ENCODE results near the gene KCNH2.

Gene KCNH2

DNA sequence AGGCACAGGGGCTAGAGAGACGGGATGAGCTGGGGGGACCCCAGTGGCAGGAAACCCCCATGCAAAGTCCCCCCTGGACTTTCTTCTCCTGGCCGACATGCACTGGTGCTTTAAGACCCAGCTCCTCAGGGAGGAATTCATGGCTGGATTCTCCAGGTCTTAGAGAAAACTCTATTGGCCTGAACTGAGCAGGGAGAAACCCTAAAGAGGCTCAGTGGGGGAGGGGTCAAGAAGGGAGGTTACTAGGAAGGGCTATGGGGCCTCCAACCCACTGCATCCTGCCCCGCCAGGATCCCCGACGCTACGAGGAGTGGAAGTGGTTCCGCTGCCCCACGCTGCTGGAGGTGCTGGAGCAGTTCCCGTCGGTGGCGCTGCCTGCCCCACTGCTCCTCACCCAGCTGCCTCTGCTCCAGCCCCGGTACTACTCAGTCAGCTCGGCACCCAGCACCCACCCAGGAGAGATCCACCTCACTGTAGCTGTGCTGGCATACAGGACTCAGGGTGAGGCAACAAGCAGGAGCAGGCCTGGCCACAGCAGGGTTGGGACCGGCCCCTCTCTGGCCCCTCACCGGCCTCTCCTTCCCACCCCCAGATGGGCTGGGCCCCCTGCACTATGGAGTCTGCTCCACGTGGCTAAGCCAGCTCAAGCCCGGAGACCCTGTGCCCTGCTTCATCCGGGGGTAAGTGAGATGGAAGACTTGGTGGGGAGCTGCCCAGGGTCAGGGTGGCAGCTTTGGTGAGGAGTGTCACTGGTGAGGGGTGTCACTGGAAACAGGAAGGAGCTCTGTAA is 32.4 kb upstream of the KCNH2 start:
- peak overlapping the region; percentile 3; the same call in 1 of the 2 replicates for H3K9ac ChIP-seq (ENCODE audit: low read depth, low read length)
- peak overlapping the region; percentile 27; the same call in 1 of the 2 replicates for H3K4me3 ChIP-seq (ENCODE audit: low read length)
- H3K27me3 ChIP-seq (ENCODE audit: insufficient read depth, low read length): peaks cover 12% of the 10 kb centered on the region
- no peaks in the 10 kb centered on the region for H3K36me3 ChIP-seq (ENCODE audit: insufficient read depth, low read depth, low read length)
- H3K9me3 ChIP-seq (ENCODE audit: insufficient read depth, low read depth, low read length): no peaks in the 10 kb centered on the region
- H3K27ac ChIP-seq (ENCODE audit: low read length): no peak overlapping the region
- H3K4me1 ChIP-seq (ENCODE audit: insufficient read depth, low read length): peaks cover 19% of the 10 kb centered on the region; the same call in 1 of the 2 replicates

DNA sequence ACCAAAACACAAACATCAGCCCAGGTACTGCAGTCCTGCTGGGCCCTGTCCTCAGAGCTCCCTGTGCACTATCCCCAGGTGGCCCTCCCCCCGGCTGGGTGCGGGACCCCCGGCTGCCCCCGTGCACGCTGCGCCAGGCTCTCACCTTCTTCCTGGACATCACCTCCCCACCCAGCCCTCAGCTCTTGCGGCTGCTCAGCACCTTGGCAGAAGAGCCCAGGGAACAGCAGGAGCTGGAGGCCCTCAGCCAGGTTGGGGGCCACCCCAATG is 31.9 kb upstream of the KCNH2 start:
- Histone ChIP-seq H3K9me3 (ENCODE audit: insufficient read depth, low read depth, low read length) (no peaks in the 10 kb centered on the region), H3K27me3 (ENCODE audit: insufficient read depth, low read length) (peaks cover 12% of the 10 kb centered on the region), H3K4me3 (ENCODE audit: low read length) (0 out of 2 replicates have a peak overlapping the region, but pooled peaks have one; percentile 27), H3K4me1 (ENCODE audit: insufficient read depth, low read length) (peaks cover 19% of the 10 kb centered on the region; the same call in 1 of the 2 replicates), H3K27ac (ENCODE audit: low read length) (no peak overlapping the region), H3K9ac (ENCODE audit: low read depth, low read length) (peak overlapping the region; percentile 3; the same call in 1 of the 2 replicates), H3K36me3 (ENCODE audit: insufficient read depth, low read depth, low read length) (no peaks in the 10 kb centered on the region)

DNA sequence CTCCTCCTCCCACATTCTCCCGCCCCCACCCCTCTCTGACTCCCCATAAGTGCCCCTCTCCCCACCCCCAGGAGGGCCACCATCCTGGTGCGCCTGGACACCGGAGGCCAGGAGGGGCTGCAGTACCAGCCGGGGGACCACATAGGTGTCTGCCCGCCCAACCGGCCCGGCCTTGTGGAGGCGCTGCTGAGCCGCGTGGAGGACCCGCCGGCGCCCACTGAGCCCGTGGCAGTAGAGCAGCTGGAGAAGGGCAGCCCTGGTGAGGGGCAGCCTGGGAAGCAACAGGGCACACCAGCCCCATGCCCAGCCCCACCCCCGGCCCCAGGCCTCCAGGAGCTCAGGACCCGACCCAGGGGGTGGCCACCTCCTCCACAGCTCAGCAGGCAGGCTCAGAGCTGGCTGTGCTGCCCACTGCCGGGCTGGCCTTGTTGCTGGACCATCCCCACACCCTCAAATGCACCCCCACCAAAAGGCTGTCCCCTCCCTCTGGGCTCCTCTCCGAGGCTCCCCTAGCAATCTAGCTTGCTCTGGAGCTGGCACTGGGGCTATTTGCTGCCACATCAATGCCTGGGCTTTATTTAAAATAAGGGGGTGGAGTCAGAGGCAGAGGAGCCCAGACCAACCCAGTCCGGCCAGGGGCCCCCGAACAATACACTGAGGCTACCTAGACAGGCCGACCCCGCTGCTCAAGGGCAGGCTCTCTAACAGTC is 31.4 kb upstream of the KCNH2 start:
- Histone ChIP-seq H3K27ac (ENCODE audit: low read length) (no peak overlapping the region), H3K4me1 (ENCODE audit: insufficient read depth, low read length) (peaks cover 19% of the 10 kb centered on the region; the same call in 1 of the 2 replicates), H3K36me3 (ENCODE audit: insufficient read depth, low read depth, low read length) (no peaks in the 10 kb centered on the region), H3K9ac (ENCODE audit: low read depth, low read length) (no peak overlapping the region; the same call in 1 of the 2 replicates), H3K9me3 (ENCODE audit: insufficient read depth, low read depth, low read length) (no peaks in the 10 kb centered on the region), H3K27me3 (ENCODE audit: insufficient read depth, low read length) (peaks cover 12% of the 10 kb centered on the region), H3K4me3 (ENCODE audit: low read length) (no peak overlapping the region)

DNA sequence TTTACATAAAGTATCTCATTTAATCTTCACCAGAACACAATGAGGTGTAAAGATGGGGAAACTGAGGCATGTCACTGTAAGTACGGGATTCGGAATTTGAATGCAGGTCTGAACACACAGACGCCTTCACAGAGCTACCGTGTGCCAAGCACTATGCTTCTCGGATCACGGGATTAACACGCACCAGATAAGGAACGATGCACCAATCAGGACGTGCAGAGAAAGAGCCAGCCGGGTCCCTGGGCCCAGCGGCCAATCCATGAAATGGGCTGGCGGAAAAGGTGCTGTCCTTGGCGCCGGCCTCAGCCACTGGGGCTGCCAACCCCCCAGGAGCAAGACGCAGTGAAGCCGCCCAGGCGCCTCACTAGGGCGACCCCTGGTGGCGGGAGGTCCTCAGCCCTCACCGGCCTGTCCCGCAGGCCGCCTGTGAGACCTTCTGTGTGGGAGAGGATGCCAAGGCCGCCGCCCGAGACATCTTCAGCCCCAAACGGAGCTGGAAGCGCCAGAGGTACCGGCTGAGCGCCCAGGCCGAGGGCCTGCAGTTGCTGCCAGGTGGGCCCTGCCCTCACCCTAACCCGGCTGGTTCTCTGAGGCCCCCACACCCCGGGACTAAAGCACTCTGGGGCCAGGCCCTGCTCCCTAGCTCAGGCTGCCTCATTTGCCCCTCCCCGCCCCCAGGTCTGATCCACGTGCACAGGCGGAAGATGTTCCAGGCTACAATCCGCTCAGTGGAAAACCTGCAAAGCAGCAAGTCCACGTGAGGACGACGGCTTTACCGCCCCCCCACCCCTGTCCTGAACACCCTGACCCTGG is 30.6 kb upstream of the KCNH2 start:
- Histone ChIP-seq H3K4me1 (ENCODE audit: insufficient read depth, low read length) (peaks cover 19% of the 10 kb centered on the region; the same call in 1 of the 2 replicates), H3K4me3 (ENCODE audit: low read length) (peak overlapping the region; percentile 11; the same call in 1 of the 2 replicates), H3K36me3 (ENCODE audit: insufficient read depth, low read depth, low read length) (no peaks in the 10 kb centered on the region), H3K27ac (ENCODE audit: low read length) (no peak overlapping the region), H3K27me3 (ENCODE audit: insufficient read depth, low read length) (peaks cover 12% of the 10 kb centered on the region), H3K9me3 (ENCODE audit: insufficient read depth, low read depth, low read length) (no peaks in the 10 kb centered on the region), H3K9ac (ENCODE audit: low read depth, low read length) (no peak overlapping the region)

DNA sequence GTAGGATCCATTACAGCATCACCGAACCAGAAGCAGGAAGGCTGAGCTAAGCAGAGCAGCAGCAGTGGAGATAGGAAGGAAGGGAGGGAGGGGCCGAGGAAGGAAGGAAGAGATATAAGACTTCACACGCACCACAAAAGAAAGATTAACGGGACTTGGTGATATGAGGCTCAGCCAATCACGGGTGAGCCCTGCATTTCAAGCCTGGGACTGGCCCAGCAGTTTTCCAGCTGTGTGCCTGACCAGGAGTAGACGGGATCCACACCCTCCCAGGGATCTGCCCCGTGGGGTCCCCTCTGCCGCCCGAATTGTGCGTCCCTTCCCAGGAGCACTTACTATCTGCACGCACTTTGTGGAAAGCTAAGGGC is 30.0 kb upstream of the KCNH2 start:
- Histone ChIP-seq H3K27me3 (ENCODE audit: insufficient read depth, low read length) (peaks cover 10% of the 10 kb centered on the region), H3K4me1 (ENCODE audit: insufficient read depth, low read length) (peaks cover 19% of the 10 kb centered on the region; the same call in 1 of the 2 replicates), H3K27ac (ENCODE audit: low read length) (no peak overlapping the region), H3K9me3 (ENCODE audit: insufficient read depth, low read depth, low read length) (no peaks in the 10 kb centered on the region), H3K36me3 (ENCODE audit: insufficient read depth, low read depth, low read length) (no peaks in the 10 kb centered on the region), H3K4me3 (ENCODE audit: low read length) (peak overlapping the region; percentile 11; the same call in 1 of the 2 replicates), H3K9ac (ENCODE audit: low read depth, low read length) (no peak overlapping the region)

DNA sequence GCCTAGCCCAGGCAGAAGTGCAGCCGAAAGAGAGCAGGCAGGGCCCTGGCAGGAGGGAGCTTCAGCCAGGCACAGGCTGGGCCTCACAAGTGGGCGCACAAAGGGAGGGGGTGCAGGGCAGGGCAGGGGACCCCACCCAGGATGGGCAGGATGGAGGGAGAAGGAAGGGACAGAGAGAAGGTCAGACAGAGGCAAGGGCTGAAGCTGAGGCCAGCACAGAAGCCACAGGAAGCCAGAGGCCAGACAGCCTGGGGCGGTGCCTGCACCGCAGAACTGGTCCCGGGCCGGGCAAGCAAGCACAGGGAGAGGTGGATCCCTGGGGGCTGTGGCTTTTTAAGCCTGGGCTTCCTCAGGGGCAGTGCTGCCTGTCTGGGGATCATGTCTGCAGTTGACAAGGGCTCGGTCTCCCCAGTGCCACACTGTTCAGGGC is 29.4 kb upstream of the KCNH2 start:
- Histone ChIP-seq H3K27ac (ENCODE audit: low read length) (no peak overlapping the region), H3K36me3 (ENCODE audit: insufficient read depth, low read depth, low read length) (no peaks in the 10 kb centered on the region), H3K4me1 (ENCODE audit: insufficient read depth, low read length) (peaks cover 17% of the 10 kb centered on the region; the same call in 1 of the 2 replicates), H3K9ac (ENCODE audit: low read depth, low read length) (no peak overlapping the region), H3K27me3 (ENCODE audit: insufficient read depth, low read length) (peaks cover 4% of the 10 kb centered on the region), H3K4me3 (ENCODE audit: low read length) (no peak overlapping the region), H3K9me3 (ENCODE audit: insufficient read depth, low read depth, low read length) (no peaks in the 10 kb centered on the region)

DNA sequence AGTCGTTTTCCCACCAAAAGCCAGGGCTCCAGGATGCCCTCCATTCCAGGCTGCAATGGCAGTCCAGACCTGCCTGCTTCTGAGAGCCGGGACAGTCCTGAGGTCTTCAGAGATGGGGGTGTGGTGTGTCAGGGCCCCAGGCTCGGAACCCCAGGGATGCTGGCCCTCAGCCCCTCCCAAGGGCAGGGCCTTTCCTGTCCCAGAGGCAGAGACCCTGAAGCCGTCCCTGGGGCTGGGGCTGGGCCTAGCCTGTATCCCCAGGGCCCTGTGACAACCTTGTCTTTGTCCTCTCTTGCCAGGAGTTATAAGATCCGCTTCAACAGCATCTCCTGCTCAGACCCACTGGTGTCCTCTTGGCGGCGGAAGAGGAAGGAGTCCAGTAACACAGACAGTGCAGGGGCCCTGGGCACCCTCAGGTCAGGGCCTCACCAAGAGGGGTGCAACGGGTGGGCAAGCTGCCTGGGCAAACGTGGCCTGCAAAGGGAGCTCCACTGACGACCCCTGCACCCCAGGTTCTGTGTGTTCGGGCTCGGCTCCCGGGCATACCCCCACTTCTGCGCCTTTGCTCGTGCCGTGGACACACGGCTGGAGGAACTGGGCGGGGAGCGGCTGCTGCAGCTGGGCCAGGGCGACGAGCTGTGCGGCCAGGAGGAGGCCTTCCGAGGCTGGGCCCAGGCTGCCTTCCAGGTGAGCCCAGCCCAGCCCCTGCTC is 28.6 kb upstream of the KCNH2 start:
- H3K4me1 ChIP-seq (ENCODE audit: insufficient read depth, low read length): peaks cover 16% of the 10 kb centered on the region; the same call in 1 of the 2 replicates
- H3K9ac ChIP-seq (ENCODE audit: low read depth, low read length): no peak overlapping the region
- H3K4me3 ChIP-seq (ENCODE audit: low read length): no peak overlapping the region

DNA sequence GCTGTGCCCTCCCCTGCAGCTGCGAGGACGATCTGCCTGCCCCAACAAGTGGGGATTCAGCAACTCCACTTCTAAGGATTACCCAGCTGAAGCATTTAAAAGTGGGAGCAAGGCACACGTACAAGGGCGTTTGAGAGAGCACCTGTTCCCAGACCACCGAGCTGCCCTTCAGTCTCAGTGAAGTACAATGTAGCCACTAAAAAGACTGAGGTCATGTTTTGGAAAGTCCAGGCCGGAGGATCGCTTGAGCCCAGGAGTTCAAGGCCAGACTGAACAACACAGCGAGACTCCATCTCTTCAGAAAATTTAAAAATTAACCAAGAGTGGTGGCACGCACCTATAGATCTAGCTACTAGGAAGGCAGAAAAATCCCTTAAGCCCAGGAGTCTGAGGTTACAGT is 27.4 kb upstream of the KCNH2 start:
- Histone ChIP-seq H3K27me3 (ENCODE audit: insufficient read depth, low read length) (no peaks in the 10 kb centered on the region), H3K9me3 (ENCODE audit: insufficient read depth, low read depth, low read length) (no peaks in the 10 kb centered on the region), H3K36me3 (ENCODE audit: insufficient read depth, low read depth, low read length) (no peaks in the 10 kb centered on the region), H3K9ac (ENCODE audit: low read depth, low read length) (no peak overlapping the region), H3K27ac (ENCODE audit: low read length) (no peak overlapping the region), H3K4me3 (ENCODE audit: low read length) (no peak overlapping the region), H3K4me1 (ENCODE audit: insufficient read depth, low read length) (peaks cover 13% of the 10 kb centered on the region; the same call in 1 of the 2 replicates)

More for the DNA sequence above, 28.6 kb upstream of the KCNH2 start:
- H3K27me3 ChIP-seq (ENCODE audit: insufficient read depth, low read length): no peaks in the 10 kb centered on the region; the same call in none of the 2 replicates
- H3K36me3 ChIP-seq (ENCODE audit: insufficient read depth, low read depth, low read length): no peaks in the 10 kb centered on the region
- H3K27ac ChIP-seq (ENCODE audit: low read length): no peak overlapping the region
- H3K9me3 ChIP-seq (ENCODE audit: insufficient read depth, low read depth, low read length): no peaks in the 10 kb centered on the region

DNA sequence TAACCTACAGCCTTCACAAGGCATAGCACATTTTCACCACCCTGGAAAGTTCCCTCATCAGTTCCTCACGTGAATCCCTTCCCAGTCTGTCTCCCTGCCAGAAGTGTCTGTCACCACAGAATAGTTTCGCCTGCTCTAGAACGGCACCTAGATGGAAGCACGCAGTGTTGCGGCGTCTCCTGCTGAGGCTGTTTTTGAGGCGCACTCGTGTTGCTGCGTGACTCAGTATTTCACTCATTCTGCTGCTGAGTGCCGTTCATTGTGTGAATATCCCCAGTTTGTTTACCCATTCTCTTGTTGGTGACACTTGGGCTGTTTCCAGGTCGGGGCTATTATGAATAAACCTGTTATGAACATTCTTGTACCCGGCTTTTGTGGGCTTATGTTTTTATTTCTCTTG is 25.5 kb upstream of the KCNH2 start:
- H3K9me3 ChIP-seq (ENCODE audit: insufficient read depth, low read depth, low read length): no peaks in the 10 kb centered on the region
- H3K9ac ChIP-seq (ENCODE audit: low read depth, low read length): no peak overlapping the region
- no peak overlapping the region for H3K4me3 ChIP-seq (ENCODE audit: low read length)
- H3K4me1 ChIP-seq (ENCODE audit: insufficient read depth, low read length): peaks cover 3% of the 10 kb centered on the region; the same call in 1 of the 2 replicates
- no peaks in the 10 kb centered on the region for H3K36me3 ChIP-seq (ENCODE audit: insufficient read depth, low read depth, low read length)
- H3K27me3 ChIP-seq (ENCODE audit: insufficient read depth, low read length): no peaks in the 10 kb centered on the region
- no peak overlapping the region for H3K27ac ChIP-seq (ENCODE audit: low read length)

DNA sequence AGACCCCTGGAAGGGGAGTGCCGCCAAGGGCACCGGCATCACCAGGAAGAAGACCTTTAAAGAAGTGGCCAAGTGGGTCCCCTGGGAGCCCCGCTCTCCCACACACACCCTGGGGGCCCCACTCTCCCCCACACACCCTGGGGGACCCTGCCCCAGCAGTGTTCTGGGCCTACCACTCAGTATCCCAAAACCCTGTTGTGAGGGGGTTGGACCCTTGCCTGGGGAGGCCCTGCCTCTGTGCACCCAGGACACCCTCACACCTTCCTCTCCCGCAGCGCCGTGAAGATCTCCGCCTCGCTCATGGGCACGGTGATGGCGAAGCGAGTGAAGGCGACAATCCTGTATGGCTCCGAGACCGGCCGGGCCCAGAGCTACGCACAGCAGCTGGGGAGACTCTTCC is 23.4 kb upstream of the KCNH2 start:
- Histone ChIP-seq H3K9ac (ENCODE audit: low read depth, low read length) (no peak overlapping the region), H3K27ac (ENCODE audit: low read length) (no peak overlapping the region), H3K4me1 (ENCODE audit: insufficient read depth, low read length) (no peaks in the 10 kb centered on the region), H3K27me3 (ENCODE audit: insufficient read depth, low read length) (no peaks in the 10 kb centered on the region), H3K9me3 (ENCODE audit: insufficient read depth, low read depth, low read length) (no peaks in the 10 kb centered on the region), H3K4me3 (ENCODE audit: low read length) (no peak overlapping the region), H3K36me3 (ENCODE audit: insufficient read depth, low read depth, low read length) (no peaks in the 10 kb centered on the region)
